ENCODE data around the gene PAGR1. TPM values are rescaled to one million over a fixed set of nuclear protein-coding genes. Genes with fewer than 3 reads are reported as not detected.
A peak's percentile ranks its signal among the peaks of the same experiment; 100 is the strongest.

The PAGR1 gene
- total and polyA plus RNA-seq, 9 of the 15 experiments (the other 6 are each of a cell fraction or from before 2014, with no cell fraction given) = 1.4 to 58.2 (median 16.8) TPM

DNA sequence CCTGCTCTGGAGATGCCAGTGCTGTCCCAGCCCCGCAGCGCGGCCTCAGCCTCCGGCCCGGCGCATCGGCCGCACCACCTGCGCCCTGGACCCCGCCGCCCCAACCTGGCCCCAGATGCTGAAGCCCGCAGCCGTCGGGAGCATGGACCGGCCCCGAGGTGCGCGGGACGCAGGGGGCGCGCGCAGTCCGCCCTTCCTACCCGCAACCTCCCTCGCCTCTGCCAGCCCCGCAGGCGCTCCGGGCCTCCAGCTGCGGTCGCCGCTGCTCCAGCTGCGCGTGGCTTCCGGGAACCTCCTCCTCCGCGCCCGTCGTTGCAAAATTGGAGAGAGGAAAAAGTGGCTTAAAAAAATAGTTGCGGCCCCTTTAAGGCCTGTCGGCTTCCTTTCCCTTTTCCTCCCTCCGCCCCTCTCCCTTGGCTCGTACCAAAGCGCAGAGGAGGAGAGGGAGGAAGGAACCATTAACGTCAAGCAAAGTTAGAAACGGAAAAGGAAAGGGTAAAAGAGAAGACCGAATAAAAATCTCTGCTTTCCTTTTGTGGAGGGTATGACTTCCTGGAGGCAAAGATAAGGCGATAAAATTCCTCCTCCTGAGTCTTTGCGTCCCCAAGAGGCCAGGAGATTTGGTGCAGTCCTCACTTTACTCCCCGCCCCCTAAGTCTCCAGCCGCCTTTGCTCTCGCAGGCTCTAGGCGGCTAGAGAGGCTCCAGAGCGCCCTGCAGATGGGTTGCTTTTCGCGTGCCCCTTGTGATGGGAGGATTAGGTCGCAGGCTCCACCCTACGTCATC lies 47.1 kb downstream of the PAGR1 start, which contains the start of gene CDIPT (continued):
- TF ChIP-seq CTCF (IDR thresholded peaks at IDR 0.05 in 2 of 3, conservative IDR thresholded peaks at IDR 0.05 in 1 of 3; ENCODE audit: insufficient read depth in 2 of 3, low read depth in 1 of 3, low read length in 3 of 3) (peak; percentile 87 to 91 (median 90)), CTBP1 (IDR thresholded peaks at IDR 0.05; ENCODE audit: borderline replicate concordance) (peak; percentile 53), ZNF124 (CRISPR knock-in tag; IDR thresholded peaks at IDR 0.05) (no peak), C11orf30 (IDR thresholded peaks at IDR 0.05; ENCODE audit: low read depth) (peak; percentile 15; the same call in 1 of the 2 replicates), CREB1 (IDR thresholded peaks at IDR 0.05) (peak; percentile 83), CREB1 (CRISPR knock-in tag; IDR thresholded peaks at IDR 0.05) (peak; percentile 88), TCF7L2 (IDR thresholded peaks at IDR 0.05; ENCODE audit: low read depth, low read length) (peak; percentile 97), CEBPG (CRISPR knock-in tag; IDR thresholded peaks at IDR 0.05) (no peak), CEBPG (tag; conservative IDR thresholded peaks at IDR 0.05 in 1 of 2, IDR thresholded peaks at IDR 0.05 in 1 of 2) (0 out of 4 replicates have a peak, but pooled peaks of 1 of the 2 experiments have one; percentile 15), SMAD4 (CRISPR knock-in tag; conservative IDR thresholded peaks at IDR 0.05) (no peak), ZBTB33 (CRISPR knock-in tag; IDR thresholded peaks at IDR 0.05) (peak; percentile 8; the same call in 1 of the 2 replicates), ZNF197 (CRISPR knock-in tag; IDR thresholded peaks at IDR 0.05; ENCODE audit: low read depth) (no peak), ETV1 (tag; conservative IDR thresholded peaks at IDR 0.05; ENCODE audit: low read depth) (peak; percentile 78), CREB3L1 (IDR thresholded peaks at IDR 0.05; ENCODE audit: borderline replicate concordance, low read depth) (peak; percentile 86), SRSF3 (IDR thresholded peaks at IDR 0.05; ENCODE audit: insufficient read depth, low read length) (no peak), GABPB1 (CRISPR knock-in tag; IDR thresholded peaks at IDR 0.05) (peak; percentile 36), SETDB1 (IDR thresholded peaks at IDR 0.05; ENCODE audit: low read length) (no peak), ZBTB9 (CRISPR knock-in tag; IDR thresholded peaks at IDR 0.05) (no peak), MCM7 (IDR thresholded peaks at IDR 0.05) (0 out of 4 replicates have a peak, but pooled peaks of 1 of the 2 experiments have one; percentile 52), ZC3H11A (IDR thresholded peaks at IDR 0.05; ENCODE audit: low read depth, low read length) (no peak)
- TF ChIP-seq, protein P1, sequence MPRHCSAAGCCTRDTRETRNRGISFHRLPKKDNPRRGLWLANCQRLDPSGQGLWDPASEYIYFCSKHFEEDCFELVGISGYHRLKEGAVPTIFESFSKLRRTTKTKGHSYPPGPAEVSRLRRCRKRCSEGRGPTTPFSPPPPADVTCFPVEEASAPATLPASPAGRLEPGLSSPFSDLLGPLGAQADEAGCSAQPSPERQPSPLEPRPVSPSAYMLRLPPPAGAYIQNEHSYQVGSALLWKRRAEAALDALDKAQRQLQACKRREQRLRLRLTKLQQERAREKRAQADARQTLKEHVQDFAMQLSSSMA (CRISPR knock-in tag; IDR thresholded peaks at IDR 0.05) = no peak

Measured in K562 (cell line).